D721Med (cell line): ENCODE data around the gene APOL1.
"Not testable (repeated sequence)": the region's sequence is repeated elsewhere in the genome, so short reads cannot be mapped to it uniquely, and the experiment has no call there.

Source experiments
- DNase-seq: peaks from one replicate; pipeline ENCODE4 v3.0.0; 2011; ENCODE audit warnings: low spot score; ENCODE audit not compliant: insufficient read length
- FAIRE-seq: peaks from 2 replicates; lab custom pipeline; 2011; peaks lifted over from hg19 to GRCh38; lab: Jason Lieb, UNC
- CTCF ChIP-seq: IDR thresholded peaks from 2 replicates; pipeline ENCODE4 v1.5.1; 2012; ENCODE audit warnings: mild to moderate bottlenecking, control low read depth; ENCODE audit not compliant: insufficient read depth; ENCODE audit errors: missing control alignments

APOL1 gene

GRCh38 chr22:36227396-36227795 lies 25.5 kb upstream of the APOL1 start:
- TF ChIP-seq CTCF: no peak
- DNase-seq (no peak), FAIRE-seq (no peak)

- no peak for DNase-seq
- no peak for TF ChIP-seq CTCF
- no peak for FAIRE-seq
Observed at GRCh38 chr22:36227806-36228205, 25.1 kb upstream of the APOL1 start.

- not testable (repeated sequence) for DNase-seq, FAIRE-seq
Observed at GRCh38 chr22:36228369-36228768, 24.6 kb upstream of the APOL1 start.

- no peak for TF ChIP-seq CTCF
- DNase-seq (no peak), FAIRE-seq (no peak)
Observed at GRCh38 chr22:36228944-36229343, 24.0 kb upstream of the APOL1 start.

GRCh38 chr22:36229649-36230048 lies 23.3 kb upstream of the APOL1 start:
- FAIRE-seq, DNase-seq: not testable (repeated sequence)

- not testable (repeated sequence) for DNase-seq, FAIRE-seq
Observed at GRCh38 chr22:36231051-36231450, 21.9 kb upstream of the APOL1 start.

- TF ChIP-seq CTCF: no peak
- no peak for FAIRE-seq
- DNase-seq: no peak
Observed at GRCh38 chr22:36232715-36233401, 20.1 kb upstream of the APOL1 start.

GRCh38 chr22:36233796-36234195 lies 19.1 kb upstream of the APOL1 start:
- no peak for DNase-seq
- FAIRE-seq: no peak
- TF ChIP-seq CTCF: no peak

GRCh38 chr22:36234213-36234612 lies 18.7 kb upstream of the APOL1 start:
- FAIRE-seq (no peak), DNase-seq (no peak)
- no peak for TF ChIP-seq CTCF
